GM23338 (cell line): Measurements from ENCODE around the gene SNAPC2.

Experiments
- ETS1 ChIP-seq: IDR thresholded peaks from 2 replicates; pipeline ENCODE4 v1.6.1; 2016; ENCODE audit warnings: antibody characterized with exemption
- EZH2 ChIP-seq: fragments of 200-600 bp; sonication (generic); IDR thresholded peaks from one replicate; pipeline ENCODE4 v1.8.0; 2017; ENCODE audit warnings: antibody characterized with exemption, mild to moderate bottlenecking, low read depth; ENCODE audit not compliant: unreplicated experiment
- JUNB ChIP-seq: IDR thresholded peaks from one replicate; pipeline ENCODE4 v1.6.1; 2016; ENCODE audit warnings: antibody characterized with exemption; ENCODE audit not compliant: unreplicated experiment
- POLR2AphosphoS5 ChIP-seq: IDR thresholded peaks from 2 replicates; pipeline ENCODE4 v1.6.1; 2016; ENCODE audit warnings: antibody characterized with exemption, low read depth
- STAT1 ChIP-seq: IDR thresholded peaks from one replicate; pipeline ENCODE4 v1.6.1; 2016; ENCODE audit warnings: antibody characterized with exemption; ENCODE audit not compliant: unreplicated experiment
- ZNF114 ChIP-seq: fragments of 250-450 bp; sonication (Bioruptor Pico); IDR thresholded peaks from 2 replicates; pipeline ENCODE4 v1.5.0; 2020; ENCODE audit warnings: mild to moderate bottlenecking, moderate library complexity
- TF ChIP-seq, protein P1 (sequence below), 2 experiments: fragments of 200-600 bp in 1 of 2; sonication (generic) in 1 of 2; conservative IDR thresholded peaks; 2 replicates each; pipeline versions ENCODE4 v1.5.1 to v1.6.1; 2016 to 2017; ENCODE audit warnings: antibody characterized with exemption in 2 of 2, low read depth in 2 of 2, mild to moderate bottlenecking in 2 of 2, moderate library complexity in 1 of 2
- TF ChIP-seq, protein P2 (sequence below): IDR thresholded peaks from one replicate; pipeline ENCODE4 v1.6.1; 2018; ENCODE audit warnings: antibody characterized with exemption; ENCODE audit not compliant: unreplicated experiment

DNA sequence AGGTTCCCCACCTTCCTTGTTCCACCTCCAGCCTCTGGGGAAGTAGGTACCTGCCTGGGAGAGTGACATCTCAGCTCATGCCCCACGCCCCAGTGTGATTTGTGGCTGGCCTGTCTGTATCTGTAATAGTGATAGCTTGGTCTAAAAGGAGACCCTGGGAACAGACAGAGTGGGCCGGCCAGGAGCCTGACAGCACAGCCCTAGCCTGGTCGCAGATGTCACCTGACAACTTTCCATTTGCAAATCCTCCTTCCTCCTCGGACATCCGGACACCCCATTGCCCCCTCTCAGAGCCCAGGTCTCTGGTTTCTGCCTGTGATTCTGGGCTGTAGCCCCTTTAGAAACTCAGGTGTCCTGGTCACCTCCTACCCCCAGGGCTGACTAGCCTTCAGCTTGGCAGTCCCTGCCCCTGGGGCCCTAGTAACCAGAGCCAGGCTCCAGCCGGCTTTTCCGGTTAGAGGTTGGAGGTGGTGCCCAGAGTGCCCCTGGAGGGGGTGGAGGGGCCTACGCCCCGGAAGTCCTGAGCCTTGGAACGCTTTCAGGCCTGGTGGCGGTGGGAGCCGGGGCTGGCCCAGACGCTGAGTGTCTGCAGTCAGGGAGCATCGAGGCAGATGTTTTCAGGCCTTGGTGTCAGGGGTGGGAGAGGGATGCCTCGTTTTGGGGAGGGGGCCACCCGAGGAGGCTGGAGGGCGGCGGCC is 25.4 kb upstream of the SNAPC2 start:
- no peak for TF ChIP-seq JUNB
- TF ChIP-seq, protein P1, sequence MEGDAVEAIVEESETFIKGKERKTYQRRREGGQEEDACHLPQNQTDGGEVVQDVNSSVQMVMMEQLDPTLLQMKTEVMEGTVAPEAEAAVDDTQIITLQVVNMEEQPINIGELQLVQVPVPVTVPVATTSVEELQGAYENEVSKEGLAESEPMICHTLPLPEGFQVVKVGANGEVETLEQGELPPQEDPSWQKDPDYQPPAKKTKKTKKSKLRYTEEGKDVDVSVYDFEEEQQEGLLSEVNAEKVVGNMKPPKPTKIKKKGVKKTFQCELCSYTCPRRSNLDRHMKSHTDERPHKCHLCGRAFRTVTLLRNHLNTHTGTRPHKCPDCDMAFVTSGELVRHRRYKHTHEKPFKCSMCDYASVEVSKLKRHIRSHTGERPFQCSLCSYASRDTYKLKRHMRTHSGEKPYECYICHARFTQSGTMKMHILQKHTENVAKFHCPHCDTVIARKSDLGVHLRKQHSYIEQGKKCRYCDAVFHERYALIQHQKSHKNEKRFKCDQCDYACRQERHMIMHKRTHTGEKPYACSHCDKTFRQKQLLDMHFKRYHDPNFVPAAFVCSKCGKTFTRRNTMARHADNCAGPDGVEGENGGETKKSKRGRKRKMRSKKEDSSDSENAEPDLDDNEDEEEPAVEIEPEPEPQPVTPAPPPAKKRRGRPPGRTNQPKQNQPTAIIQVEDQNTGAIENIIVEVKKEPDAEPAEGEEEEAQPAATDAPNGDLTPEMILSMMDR (conservative IDR thresholded peaks at IDR 0.05; ENCODE audit: low read depth in 2 of 2): no peak
- TF ChIP-seq POLR2AphosphoS5: no peak
- TF ChIP-seq ETS1: no peak
- TF ChIP-seq ZNF114 (CRISPR knock-in tag): no peak
- TF ChIP-seq, protein P2, sequence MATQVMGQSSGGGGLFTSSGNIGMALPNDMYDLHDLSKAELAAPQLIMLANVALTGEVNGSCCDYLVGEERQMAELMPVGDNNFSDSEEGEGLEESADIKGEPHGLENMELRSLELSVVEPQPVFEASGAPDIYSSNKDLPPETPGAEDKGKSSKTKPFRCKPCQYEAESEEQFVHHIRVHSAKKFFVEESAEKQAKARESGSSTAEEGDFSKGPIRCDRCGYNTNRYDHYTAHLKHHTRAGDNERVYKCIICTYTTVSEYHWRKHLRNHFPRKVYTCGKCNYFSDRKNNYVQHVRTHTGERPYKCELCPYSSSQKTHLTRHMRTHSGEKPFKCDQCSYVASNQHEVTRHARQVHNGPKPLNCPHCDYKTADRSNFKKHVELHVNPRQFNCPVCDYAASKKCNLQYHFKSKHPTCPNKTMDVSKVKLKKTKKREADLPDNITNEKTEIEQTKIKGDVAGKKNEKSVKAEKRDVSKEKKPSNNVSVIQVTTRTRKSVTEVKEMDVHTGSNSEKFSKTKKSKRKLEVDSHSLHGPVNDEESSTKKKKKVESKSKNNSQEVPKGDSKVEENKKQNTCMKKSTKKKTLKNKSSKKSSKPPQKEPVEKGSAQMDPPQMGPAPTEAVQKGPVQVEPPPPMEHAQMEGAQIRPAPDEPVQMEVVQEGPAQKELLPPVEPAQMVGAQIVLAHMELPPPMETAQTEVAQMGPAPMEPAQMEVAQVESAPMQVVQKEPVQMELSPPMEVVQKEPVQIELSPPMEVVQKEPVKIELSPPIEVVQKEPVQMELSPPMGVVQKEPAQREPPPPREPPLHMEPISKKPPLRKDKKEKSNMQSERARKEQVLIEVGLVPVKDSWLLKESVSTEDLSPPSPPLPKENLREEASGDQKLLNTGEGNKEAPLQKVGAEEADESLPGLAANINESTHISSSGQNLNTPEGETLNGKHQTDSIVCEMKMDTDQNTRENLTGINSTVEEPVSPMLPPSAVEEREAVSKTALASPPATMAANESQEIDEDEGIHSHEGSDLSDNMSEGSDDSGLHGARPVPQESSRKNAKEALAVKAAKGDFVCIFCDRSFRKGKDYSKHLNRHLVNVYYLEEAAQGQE: no peak
- no peak for TF ChIP-seq EZH2
- TF ChIP-seq STAT1: no peak
